Prostate gland (tissue), 2 donors: ENCODE measurements around the gene DENND1C. TPM values are rescaled to one million over a fixed set of nuclear protein-coding genes. Genes with fewer than 3 reads are reported as not detected.
"Not testable (repeated sequence)": the region's sequence is repeated elsewhere in the genome, so short reads cannot be mapped to it uniquely, and the experiment has no call there.

Source experiments
- DNase-seq: peaks from one replicate; pipeline ENCODE4 v3.0.0-alpha.2; 2019; ENCODE audit warnings: low spot score
- H3K27ac ChIP-seq, 2 donors: fragments of 200-600 bp; sonication (generic); 2 replicates each; pipeline ENCODE4 v1.5.1; 2017 to 2019
- H3K27me3 ChIP-seq: fragments of 200-600 bp; sonication (generic); replicated peaks from 2 replicates; pipeline ENCODE4 v1.5.1; 2019; ENCODE audit not compliant: insufficient read depth
- H3K36me3 ChIP-seq, 2 donors: fragments of 200-600 bp; sonication (generic); 1 replicate in 1 of 2; 2 replicates in 1 of 2; pipeline versions ENCODE4 v1.5.1 to v1.8.1; 2017 to 2019
- H3K4me1 ChIP-seq: fragments of 200-600 bp; sonication (generic); replicated peaks from 2 replicates; pipeline ENCODE4 v1.5.1; 2019
- H3K4me3 ChIP-seq, 2 donors: fragments of 200-600 bp; sonication (generic); 2 replicates each; pipeline ENCODE4 v1.5.1; 2017 to 2019
- H3K9me3 ChIP-seq: fragments of 200-600 bp; sonication (generic); 2 replicates; pipeline ENCODE4 v1.5.1; 2017
- CTCF ChIP-seq, 4 experiments: fragments of 200-600 bp in 2 of 4; fragments of 450-650 bp in 2 of 4; sonication (generic) in 2 of 4; IDR thresholded peaks; 1 replicate in 3 of 4; 2 replicates in 1 of 4; pipeline ENCODE4 v1.5.1; 2016 to 2019; ENCODE audit warnings: antibody characterized with exemption in 4 of 4, mild to moderate bottlenecking in 2 of 4, moderate library complexity in 2 of 4
- POLR2A ChIP-seq: fragments of 450-650 bp; IDR thresholded peaks from one replicate; pipeline ENCODE4 v1.6.1; 2016; ENCODE audit warnings: antibody characterized with exemption, mild to moderate bottlenecking
- POLR2AphosphoS5 ChIP-seq: sonication (generic); formaldehyde crosslinking; IDR thresholded peaks from one replicate; pipeline ENCODE4 v1.6.1; 2017; ENCODE audit warnings: antibody characterized with exemption
- WGBS: methylation state at CpG from one replicate; pipeline ENCODE4 v1.1.5; 2018; 5-methylcytosine and 5-hydroxymethylcytosine counted together
- intact Hi-C: fragments of 100-400 bp; cut with DNase I; formaldehyde crosslinking; loops from one replicate; pipeline ENCODE4 v1.14.2; 2022
- total RNA-seq, 2 donors: library from RNA; depleted of rRNA; stranded (reverse); fragments of >200 nt; gene quantifications; one replicate each; pipeline ENCODE4 v1.1.0, GENCODE V29; 2016

The DENND1C gene
- total RNA-seq, 2 donors from 2014 or later = 0.91 to 1.4 TPM

GRCh38 chr19:6433663-6434062, 47.9 kb downstream of the DENND1C start, which contains the start of gene SLC25A41:
TSS of gene SLC25A41 (minus strand) at chr19:6433763. CDS start at chr19:6433693, 70 bp downstream.
- DNase-seq = no peak
- intact Hi-C loops = no loop called here
- H3K4me1 ChIP-seq = no peaks in the 10 kb centered on the region
- no peaks in the 10 kb centered on the region for H3K27me3 ChIP-seq
- 91% methylated on average over 10 of the region's 10 CpGs for WGBS
- H3K36me3 ChIP-seq = no peaks in the 10 kb centered on the region
- H3K4me3 ChIP-seq = no peak within 1 kb of the TSS
- no peak within 1 kb of the TSS for H3K27ac ChIP-seq
- TF ChIP-seq POLR2A = no peak
- TF ChIP-seq CTCF (IDR thresholded peaks at IDR 0.05) = no peak
- TF ChIP-seq POLR2AphosphoS5 = no peak
- H3K9me3 ChIP-seq = no peaks in the 10 kb centered on the region

- no peak for TF ChIP-seq POLR2A
- TF ChIP-seq CTCF (IDR thresholded peaks at IDR 0.05) = no peak
- TF ChIP-seq POLR2AphosphoS5 = no peak
- Histone ChIP-seq H3K4me3 (no peak overlapping the region), H3K36me3 (no peaks in the 10 kb centered on the region), H3K27ac (no peak overlapping the region), H3K9me3 (no peaks in the 10 kb centered on the region), H3K4me1 (no peaks in the 10 kb centered on the region), H3K27me3 (no peaks in the 10 kb centered on the region)
- 86% methylated on average over 11 of the region's 11 CpGs for WGBS
- intact Hi-C loops = no loop called here
- DNase-seq = no peak
These were observed 48.4 kb downstream of the DENND1C start for GRCh38 chr19:6433165-6433564.

- no peaks in the 10 kb centered on the region for H3K27me3 ChIP-seq
- H3K27ac ChIP-seq = no peak overlapping the region
- H3K36me3 ChIP-seq = no peaks in the 10 kb centered on the region
- 89% methylated on average over 11 of the region's 11 CpGs for WGBS
- H3K4me1 ChIP-seq = no peaks in the 10 kb centered on the region
- intact Hi-C loops = no loop called here
- no peak overlapping the region for H3K4me3 ChIP-seq
- H3K9me3 ChIP-seq = no peaks in the 10 kb centered on the region
- DNase-seq = no peak
- TF ChIP-seq POLR2AphosphoS5 (no peak), CTCF (IDR thresholded peaks at IDR 0.05) (no peak), POLR2A (no peak)
These were observed 49.7 kb downstream of the DENND1C start for GRCh38 chr19:6431891-6432290.

- no peak for DNase-seq
- Histone ChIP-seq H3K4me1 (no peaks in the 10 kb centered on the region), H3K4me3 (no peak overlapping the region), H3K36me3 (no peaks in the 10 kb centered on the region), H3K27me3 (no peaks in the 10 kb centered on the region), H3K27ac (no peak overlapping the region), H3K9me3 (no peaks in the 10 kb centered on the region)
- intact Hi-C loops = no loop called here
- no peak for TF ChIP-seq POLR2A
- TF ChIP-seq CTCF (IDR thresholded peaks at IDR 0.05) = no peak
- no peak for TF ChIP-seq POLR2AphosphoS5
- WGBS = 58% methylated on average over 20 of the region's 20 CpGs
These were observed 52.0 kb downstream of the DENND1C start for GRCh38 chr19:6429419-6430221.

- H3K27me3 ChIP-seq, DNase-seq, H3K36me3 ChIP-seq, H3K4me3 ChIP-seq, intact Hi-C loops, H3K27ac ChIP-seq, H3K4me1 ChIP-seq, H3K9me3 ChIP-seq: not testable (repeated sequence)
- WGBS = 83% methylated on average over 2 of the region's 2 CpGs
These were observed 52.7 kb downstream of the DENND1C start for GRCh38 chr19:6428692-6429418.
